ENCODE results near the gene CADPS. TPM values are rescaled to one million over a fixed set of nuclear protein-coding genes. Genes with fewer than 3 reads are reported as not detected.

The CADPS gene
- total RNA-seq, 1 donor from 2014 or later: 2.7 TPM

DNA sequence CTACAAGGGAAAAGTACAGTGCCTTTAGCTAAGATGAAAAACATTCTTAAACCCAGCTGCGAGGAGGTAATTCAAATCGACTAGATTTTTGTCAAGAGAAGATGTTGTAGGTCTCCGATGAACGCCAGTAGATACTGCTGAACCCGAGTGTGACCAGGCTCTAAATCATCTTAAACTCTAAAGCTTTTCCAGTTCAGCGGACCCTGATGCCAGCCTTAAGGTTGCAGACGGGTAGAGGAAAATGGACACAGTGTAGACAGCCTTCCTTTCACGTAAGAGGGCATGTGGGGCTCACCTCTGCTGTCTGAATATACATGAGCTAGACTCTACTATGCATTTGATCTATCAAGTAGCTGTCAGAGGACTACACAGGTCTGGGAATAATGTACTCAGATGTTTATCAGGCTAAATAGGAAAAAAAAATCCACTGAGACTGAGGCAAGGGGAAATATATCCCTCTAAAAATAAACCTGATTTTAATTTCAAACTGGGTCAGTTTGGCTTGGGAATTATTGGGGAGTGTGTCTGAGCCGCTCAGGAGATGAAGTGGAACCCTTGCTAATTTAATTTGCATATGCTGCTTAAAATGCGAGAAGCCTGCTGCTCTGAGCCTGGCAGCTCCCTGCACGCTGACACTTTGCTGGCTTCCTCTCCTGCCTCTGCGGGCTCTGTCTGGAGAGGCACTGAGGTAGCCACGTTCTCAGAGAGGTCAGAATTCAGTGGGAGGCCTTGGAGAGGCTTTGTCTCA is 151.9 kb downstream of the CADPS start:
- DNase-seq (no peak), ATAC-seq (no peak)
- H3K36me3 ChIP-seq: no peaks in the 10 kb centered on the region
- intact Hi-C loops (cut with DNase I): no loop called here
- TF ChIP-seq, protein P1, sequence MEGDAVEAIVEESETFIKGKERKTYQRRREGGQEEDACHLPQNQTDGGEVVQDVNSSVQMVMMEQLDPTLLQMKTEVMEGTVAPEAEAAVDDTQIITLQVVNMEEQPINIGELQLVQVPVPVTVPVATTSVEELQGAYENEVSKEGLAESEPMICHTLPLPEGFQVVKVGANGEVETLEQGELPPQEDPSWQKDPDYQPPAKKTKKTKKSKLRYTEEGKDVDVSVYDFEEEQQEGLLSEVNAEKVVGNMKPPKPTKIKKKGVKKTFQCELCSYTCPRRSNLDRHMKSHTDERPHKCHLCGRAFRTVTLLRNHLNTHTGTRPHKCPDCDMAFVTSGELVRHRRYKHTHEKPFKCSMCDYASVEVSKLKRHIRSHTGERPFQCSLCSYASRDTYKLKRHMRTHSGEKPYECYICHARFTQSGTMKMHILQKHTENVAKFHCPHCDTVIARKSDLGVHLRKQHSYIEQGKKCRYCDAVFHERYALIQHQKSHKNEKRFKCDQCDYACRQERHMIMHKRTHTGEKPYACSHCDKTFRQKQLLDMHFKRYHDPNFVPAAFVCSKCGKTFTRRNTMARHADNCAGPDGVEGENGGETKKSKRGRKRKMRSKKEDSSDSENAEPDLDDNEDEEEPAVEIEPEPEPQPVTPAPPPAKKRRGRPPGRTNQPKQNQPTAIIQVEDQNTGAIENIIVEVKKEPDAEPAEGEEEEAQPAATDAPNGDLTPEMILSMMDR (IDR thresholded peaks at IDR 0.05): no peak
- H3K9me3 ChIP-seq: no peaks in the 10 kb centered on the region
- H3K4me3 ChIP-seq: no peak overlapping the region
- no peak overlapping the region for H3K27ac ChIP-seq
- no peaks in the 10 kb centered on the region for H3K4me1 ChIP-seq
- no peaks in the 10 kb centered on the region for H3K27me3 ChIP-seq (ENCODE audit: low read depth)

- no peaks in the 10 kb centered on the region for H3K9me3 ChIP-seq
Measured at GRCh38 chr3:62722344-62722743, 152.9 kb downstream of the CADPS start.

GRCh38 chr3:62718515-62719320 is 156.5 kb downstream of the CADPS start:
- no peak for DNase-seq
- H3K27me3 ChIP-seq (ENCODE audit: low read depth): no peaks in the 10 kb centered on the region
- H3K27ac ChIP-seq: no peak overlapping the region
- ATAC-seq: no peak
- H3K4me3 ChIP-seq: no peak overlapping the region
- no peaks in the 10 kb centered on the region for H3K4me1 ChIP-seq
- intact Hi-C loops (cut with DNase I): no loop called here
- no peaks in the 10 kb centered on the region for H3K36me3 ChIP-seq
- no peaks in the 10 kb centered on the region for H3K9me3 ChIP-seq
- TF ChIP-seq, protein P1 (IDR thresholded peaks at IDR 0.05): no peak

More at GRCh38 chr3:62722344-62722743, 152.9 kb downstream of the CADPS start:
- intact Hi-C loops (cut with DNase I): no loop called here
- H3K27ac ChIP-seq: no peak overlapping the region
- H3K4me3 ChIP-seq: no peak overlapping the region
- no peaks in the 10 kb centered on the region for H3K27me3 ChIP-seq (ENCODE audit: low read depth)
- H3K4me1 ChIP-seq: no peaks in the 10 kb centered on the region
- DNase-seq (no peak), ATAC-seq (no peak)
- TF ChIP-seq, protein P1 (IDR thresholded peaks at IDR 0.05): no peak
- H3K36me3 ChIP-seq: no peaks in the 10 kb centered on the region

GRCh38 chr3:62718011-62718410 is 157.2 kb downstream of the CADPS start:
- Histone ChIP-seq H3K27me3 (ENCODE audit: low read depth) (no peaks in the 10 kb centered on the region), H3K27ac (no peak overlapping the region), H3K4me1 (no peaks in the 10 kb centered on the region), H3K9me3 (no peaks in the 10 kb centered on the region), H3K36me3 (no peaks in the 10 kb centered on the region), H3K4me3 (no peak overlapping the region)
- no peak for DNase-seq
- no peak for ATAC-seq
- intact Hi-C loops (cut with DNase I): no loop called here
- TF ChIP-seq, protein P1 (IDR thresholded peaks at IDR 0.05): no peak

DNA sequence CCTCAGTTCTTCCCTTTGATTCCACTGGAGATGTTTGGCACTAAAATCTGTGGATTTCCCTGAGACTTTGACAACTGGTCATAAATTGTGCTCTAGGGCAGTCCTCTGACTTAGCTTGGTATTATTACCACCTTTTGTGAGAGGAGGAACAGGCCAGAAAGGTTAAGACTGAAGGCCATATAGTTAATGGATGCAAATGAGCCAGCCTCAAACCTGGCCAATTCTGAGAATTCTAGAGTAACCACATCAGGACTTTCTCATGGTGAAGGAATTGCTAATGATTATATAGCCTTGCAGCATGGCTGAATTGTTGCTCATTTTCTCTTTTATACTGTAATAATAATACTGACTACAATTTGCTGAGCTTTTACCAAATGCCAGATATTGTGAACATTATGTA is 162.5 kb downstream of the CADPS start:
- ATAC-seq: no peak
- H3K27me3 ChIP-seq (ENCODE audit: low read depth): no peaks in the 10 kb centered on the region
- H3K27ac ChIP-seq: no peak overlapping the region
- no peaks in the 10 kb centered on the region for H3K36me3 ChIP-seq
- intact Hi-C loops (cut with DNase I): no loop called here
- no peak overlapping the region for H3K4me3 ChIP-seq
- no peak for DNase-seq
- H3K9me3 ChIP-seq: no peaks in the 10 kb centered on the region
- TF ChIP-seq, protein P1 (IDR thresholded peaks at IDR 0.05): no peak
- no peaks in the 10 kb centered on the region for H3K4me1 ChIP-seq
